ENCODE results near the gene SH2D1A.

Gene SH2D1A

DNA sequence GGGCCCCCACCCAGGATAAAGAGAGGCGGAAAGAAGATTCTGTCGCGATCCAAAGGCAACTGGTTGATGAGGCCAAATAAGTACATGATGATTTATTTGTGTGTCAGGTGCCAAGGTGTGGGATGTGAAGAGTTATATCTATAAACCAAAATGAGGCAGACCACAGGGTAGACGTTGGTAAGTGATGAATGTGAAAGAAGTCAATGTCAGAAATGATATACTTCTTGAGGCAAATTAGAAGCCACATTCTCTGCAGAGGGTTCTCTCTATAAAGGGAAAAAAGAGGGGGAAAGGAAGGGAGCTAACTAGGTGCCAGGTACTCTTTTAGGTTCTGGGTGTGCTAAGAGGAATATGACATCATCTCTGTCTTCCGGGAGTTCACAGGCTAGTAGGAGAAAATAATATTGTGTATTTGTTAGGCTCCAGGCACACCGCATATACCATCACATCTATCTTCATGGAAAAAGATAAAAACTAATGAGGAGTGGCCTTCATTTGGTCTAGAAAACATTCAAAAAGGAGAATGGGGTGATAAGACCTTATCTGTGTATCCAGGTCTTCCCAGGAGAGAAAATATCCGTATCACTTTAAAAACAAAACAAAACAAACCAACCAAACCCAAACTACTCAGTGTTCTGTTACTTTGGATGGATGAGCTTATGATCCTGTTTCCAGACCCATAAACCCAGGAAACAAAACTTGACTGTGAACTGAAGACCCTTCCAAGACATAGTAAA is 4.8 kb upstream of the SH2D1A start:
- TF ChIP-seq, protein P1, sequence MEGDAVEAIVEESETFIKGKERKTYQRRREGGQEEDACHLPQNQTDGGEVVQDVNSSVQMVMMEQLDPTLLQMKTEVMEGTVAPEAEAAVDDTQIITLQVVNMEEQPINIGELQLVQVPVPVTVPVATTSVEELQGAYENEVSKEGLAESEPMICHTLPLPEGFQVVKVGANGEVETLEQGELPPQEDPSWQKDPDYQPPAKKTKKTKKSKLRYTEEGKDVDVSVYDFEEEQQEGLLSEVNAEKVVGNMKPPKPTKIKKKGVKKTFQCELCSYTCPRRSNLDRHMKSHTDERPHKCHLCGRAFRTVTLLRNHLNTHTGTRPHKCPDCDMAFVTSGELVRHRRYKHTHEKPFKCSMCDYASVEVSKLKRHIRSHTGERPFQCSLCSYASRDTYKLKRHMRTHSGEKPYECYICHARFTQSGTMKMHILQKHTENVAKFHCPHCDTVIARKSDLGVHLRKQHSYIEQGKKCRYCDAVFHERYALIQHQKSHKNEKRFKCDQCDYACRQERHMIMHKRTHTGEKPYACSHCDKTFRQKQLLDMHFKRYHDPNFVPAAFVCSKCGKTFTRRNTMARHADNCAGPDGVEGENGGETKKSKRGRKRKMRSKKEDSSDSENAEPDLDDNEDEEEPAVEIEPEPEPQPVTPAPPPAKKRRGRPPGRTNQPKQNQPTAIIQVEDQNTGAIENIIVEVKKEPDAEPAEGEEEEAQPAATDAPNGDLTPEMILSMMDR (IDR thresholded peaks at IDR 0.05; ENCODE audit: low read depth, low read length), result no peak
- DNase-seq (ENCODE audit: low read depth in 2 of 2), result no peak
- H3K4me3 ChIP-seq (replicated peaks in 1 of 2; ENCODE audit: low read depth in 2 of 2, low read length in 2 of 2), result no peak overlapping the region

DNA sequence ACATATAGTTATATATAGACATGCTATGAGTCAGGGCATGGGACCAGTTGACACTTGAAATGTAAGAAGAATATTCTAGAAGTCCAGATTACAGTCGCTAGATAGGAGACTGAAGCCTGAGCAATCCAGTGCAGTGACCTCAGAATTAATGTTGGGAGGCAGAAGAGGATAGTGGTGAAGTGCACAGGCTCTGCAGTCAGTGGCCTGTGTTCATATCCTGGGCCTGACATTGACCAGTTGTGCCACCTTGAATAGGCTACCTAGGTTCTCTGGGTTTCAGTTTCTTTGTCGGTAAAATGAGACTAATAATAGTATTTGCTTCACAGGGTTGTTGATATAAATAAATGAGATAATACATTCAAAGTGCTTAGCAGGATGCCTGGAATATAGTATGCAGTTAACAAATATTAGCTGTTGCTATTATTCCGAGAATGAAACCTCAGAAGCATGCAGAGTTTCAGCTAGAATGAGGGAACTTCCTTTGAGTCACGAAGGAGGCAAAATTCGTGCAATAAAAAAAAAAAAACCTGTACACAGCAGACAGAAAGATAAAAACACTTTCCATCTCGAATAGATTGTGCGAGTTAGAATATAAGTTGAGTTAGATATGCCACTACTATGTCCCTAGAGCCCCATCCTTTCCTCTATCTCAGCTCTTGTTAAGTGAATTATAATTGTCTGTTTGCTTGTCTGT is 4.0 kb upstream of the SH2D1A start:
- DNase-seq (ENCODE audit: low read depth in 2 of 2), result no peak
- TF ChIP-seq, protein P1 (IDR thresholded peaks at IDR 0.05; ENCODE audit: low read depth, low read length), result no peak
- H3K4me3 ChIP-seq (replicated peaks in 1 of 2; ENCODE audit: low read depth in 2 of 2, low read length in 2 of 2), result no peak overlapping the region

DNA sequence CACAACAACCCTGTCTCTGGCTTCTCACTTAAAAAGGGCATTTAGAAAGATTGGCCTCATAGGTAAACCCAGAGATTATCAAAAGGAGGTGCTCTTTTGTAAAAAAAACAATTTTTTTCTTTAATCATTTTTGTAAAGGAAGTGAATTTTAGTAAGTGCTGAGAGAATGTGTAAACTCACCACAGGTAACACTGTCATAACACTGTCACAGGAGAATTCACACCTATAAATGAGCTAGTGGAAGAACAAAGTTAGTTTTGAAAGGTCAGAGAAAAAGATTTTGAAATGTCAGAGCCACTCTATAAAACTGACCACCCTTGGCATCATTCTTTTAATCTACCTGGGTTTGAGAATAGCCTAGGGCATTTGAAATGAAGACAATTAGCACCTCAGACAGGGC is 3.3 kb upstream of the SH2D1A start:
- DNase-seq (ENCODE audit: low read depth in 2 of 2), result no peak
- no peak overlapping the region for H3K4me3 ChIP-seq (replicated peaks in 1 of 2; ENCODE audit: low read depth in 2 of 2, low read length in 2 of 2)
- TF ChIP-seq, protein P1 (IDR thresholded peaks at IDR 0.05; ENCODE audit: low read depth, low read length), result no peak

DNA sequence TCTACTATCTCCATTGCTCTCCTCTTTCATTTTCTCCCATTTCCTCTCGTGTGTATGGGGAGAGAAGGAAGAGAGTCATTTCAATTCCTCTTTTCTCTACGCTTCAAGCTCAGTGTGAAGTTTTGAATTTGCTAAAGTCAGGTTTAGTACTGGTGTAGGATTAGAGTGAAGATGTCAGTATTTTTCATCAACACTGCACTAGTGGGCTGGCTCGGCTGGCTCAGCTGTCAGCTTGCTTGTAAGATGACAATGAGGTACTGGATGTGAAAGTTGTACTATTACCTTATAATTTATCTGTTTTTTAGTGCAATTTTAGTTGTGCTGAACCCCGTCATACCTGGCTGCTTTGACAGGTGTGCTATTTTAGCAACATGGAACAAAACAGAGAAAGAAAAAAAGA is 2.1 kb upstream of the SH2D1A start:
- TF ChIP-seq, protein P1 (IDR thresholded peaks at IDR 0.05; ENCODE audit: low read depth, low read length), result no peak
- no peak overlapping the region for H3K4me3 ChIP-seq (replicated peaks in 1 of 2; ENCODE audit: low read depth in 2 of 2, low read length in 2 of 2)
- no peak for DNase-seq (ENCODE audit: low read depth in 2 of 2)

DNA sequence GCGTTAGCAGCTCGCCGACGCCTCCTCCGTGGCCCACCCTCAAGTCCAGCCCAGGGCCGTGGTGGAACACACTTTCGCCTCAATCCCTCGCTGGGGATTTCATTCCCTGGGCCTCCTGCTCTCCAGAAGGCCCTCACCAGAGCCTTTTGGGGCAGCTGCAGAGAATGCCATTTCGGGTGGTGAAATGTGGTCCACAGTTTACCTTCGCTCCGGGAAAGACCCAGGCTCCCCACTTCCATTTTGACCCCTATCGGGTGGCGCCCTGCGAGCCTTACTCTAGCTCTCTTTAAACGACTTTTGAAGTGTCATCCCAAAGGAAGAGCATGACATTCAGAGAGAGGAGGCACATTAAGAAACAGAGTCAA is 496 bp downstream of the SH2D1A start:
- TF ChIP-seq, protein P1 (IDR thresholded peaks at IDR 0.05; ENCODE audit: low read depth, low read length), result no peak
- no peak for DNase-seq (ENCODE audit: low read depth in 2 of 2)
- H3K4me3 ChIP-seq (replicated peaks in 1 of 2; ENCODE audit: low read depth in 2 of 2, low read length in 2 of 2), result no peak overlapping the region

DNA sequence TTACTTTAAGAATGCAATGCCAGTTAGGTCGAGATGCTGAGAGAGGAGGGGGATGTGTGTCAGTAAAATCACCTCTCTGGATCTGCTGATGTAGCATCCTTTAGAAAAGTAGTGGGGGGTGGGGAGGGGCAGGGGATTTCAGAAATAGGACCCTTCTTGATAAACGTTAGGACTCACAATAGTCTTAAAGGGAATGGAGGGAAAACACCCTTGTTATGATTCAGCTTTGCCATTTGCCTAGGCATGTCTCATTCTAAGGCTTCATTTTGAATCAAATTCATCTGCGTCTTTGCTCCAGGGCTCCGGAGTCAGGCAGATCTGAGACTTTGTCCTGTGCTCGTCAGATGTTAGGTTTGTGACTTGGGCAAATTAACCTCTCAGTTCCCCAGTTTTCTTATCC is 879 bp downstream of the SH2D1A start:
- H3K4me3 ChIP-seq (replicated peaks in 1 of 2; ENCODE audit: low read depth in 2 of 2, low read length in 2 of 2), result no peak overlapping the region
- TF ChIP-seq, protein P1 (IDR thresholded peaks at IDR 0.05; ENCODE audit: low read depth, low read length), result no peak
- DNase-seq (ENCODE audit: low read depth in 2 of 2), result no peak

Data from cardiac fibroblast (primary cell).